ENCODE data around the gene ALAS1.
"Not testable (repeated sequence)": the region's sequence is repeated elsewhere in the genome, so short reads cannot be mapped to it uniquely, and the experiment has no call there.

ALAS1 gene

GRCh38 chr3:52177701-52178042 lies 20.3 kb upstream of the ALAS1 start:
- DNase-seq: no peak

- DNase-seq: not testable (repeated sequence)
Observed at GRCh38 chr3:52178126-52178525, 19.8 kb upstream of the ALAS1 start.

GRCh38 chr3:52178537-52178936 lies 19.4 kb upstream of the ALAS1 start:
- DNase-seq: no peak

GRCh38 chr3:52181543-52181942 lies 16.4 kb upstream of the ALAS1 start:
- DNase-seq: peak; percentile 40

GRCh38 chr3:52182196-52182595 lies 15.8 kb upstream of the ALAS1 start:
- no peak for DNase-seq

GRCh38 chr3:52182691-52183090 lies 15.3 kb upstream of the ALAS1 start:
- DNase-seq: no peak

GRCh38 chr3:52183786-52184445 lies 14.0 kb upstream of the ALAS1 start:
- no peak for DNase-seq

- no peak for DNase-seq
Observed at GRCh38 chr3:52184690-52185089, 13.3 kb upstream of the ALAS1 start.

GRCh38 chr3:52185311-52185710 lies 12.6 kb upstream of the ALAS1 start:
- no peak for DNase-seq

- no peak for DNase-seq
Observed at GRCh38 chr3:52185837-52186236, 12.1 kb upstream of the ALAS1 start.

GRCh38 chr3:52186729-52187128 lies 11.2 kb upstream of the ALAS1 start:
- DNase-seq: no peak

- no peak for DNase-seq
Observed at GRCh38 chr3:52188556-52188955, 9.4 kb upstream of the ALAS1 start.

GRCh38 chr3:52190294-52191074 lies 7.5 kb upstream of the ALAS1 start:
- DNase-seq: peak; percentile 61

- no peak for DNase-seq
Observed at GRCh38 chr3:52191663-52192062, 6.3 kb upstream of the ALAS1 start.

GRCh38 chr3:52193065-52193464 lies 4.9 kb upstream of the ALAS1 start:
- no peak for DNase-seq

GRCh38 chr3:52194485-52195290 lies 3.3 kb upstream of the ALAS1 start:
- no peak for DNase-seq

- no peak for DNase-seq
Observed at GRCh38 chr3:52195291-52195597, 2.7 kb upstream of the ALAS1 start.

GRCh38 chr3:52195823-52196331 lies 2.1 kb upstream of the ALAS1 start:
- peak; percentile 47 for DNase-seq

- DNase-seq: no peak
Observed at GRCh38 chr3:52196977-52197376, 983 bp upstream of the ALAS1 start.

- no peak for DNase-seq
Observed at GRCh38 chr3:52197499-52197841, 490 bp upstream of the ALAS1 start.

- DNase-seq: no peak
Observed at GRCh38 chr3:52198643-52199608, 966 bp downstream of the ALAS1 start.

GRCh38 chr3:52200981-52201679 lies 3.2 kb downstream of the ALAS1 start:
- no peak for DNase-seq

All from fibroblast of upper back skin (primary cell).